HEK293 (cell line): ENCODE measurements around the gene ATAT1.

Experiments used
- CTCF ChIP-seq: fragments of 450-650 bp; formaldehyde crosslinking; IDR thresholded peaks from 2 replicates; pipeline ENCODE4 v1.5.1; 2016; ENCODE audit warnings: missing biosample characterization, missing genetic modification characterization
- SP7 ChIP-seq: fragments of 450-650 bp; formaldehyde crosslinking; IDR thresholded peaks from 2 replicates; pipeline ENCODE4 v1.5.1; 2016; ENCODE audit warnings: missing biosample characterization, missing genetic modification characterization
- ZBTB20 ChIP-seq: fragments of 450-650 bp; formaldehyde crosslinking; IDR thresholded peaks from 2 replicates; pipeline ENCODE4 v1.5.1; 2016; ENCODE audit warnings: missing biosample characterization, missing genetic modification characterization
- ZBTB7A ChIP-seq: fragments of 450-650 bp; formaldehyde crosslinking; IDR thresholded peaks from 2 replicates; pipeline ENCODE4 v1.5.1; 2016; ENCODE audit warnings: low read depth, missing biosample characterization, missing genetic modification characterization
- ZNF513 ChIP-seq: fragments of 450-650 bp; IDR thresholded peaks from 2 replicates; pipeline ENCODE4 v1.5.1; 2018; ENCODE audit warnings: missing biosample characterization, missing genetic modification characterization
- ZNF670 ChIP-seq: fragments of 450-650 bp; formaldehyde crosslinking; IDR thresholded peaks from 2 replicates; pipeline ENCODE4 v1.5.1; 2016; ENCODE audit warnings: missing biosample characterization, missing genetic modification characterization, low read depth

- TF ChIP-seq CTCF (tag by site-specific recombination) = no peak
- no peak for TF ChIP-seq ZNF670 (tag by site-specific recombination)
- TF ChIP-seq ZBTB20 = no peak
- TF ChIP-seq SP7 (tag by site-specific recombination) = no peak
- TF ChIP-seq ZBTB7A (tag by site-specific recombination) = no peak
- no peak for TF ChIP-seq ZNF513
These were observed 26.2 kb upstream of the ATAT1 start for GRCh38 chr6:30600451-30600961.
